ENCODE data around the gene TINAGL1. TPM values are rescaled to one million over a fixed set of nuclear protein-coding genes. Genes with fewer than 3 reads are reported as not detected.

TINAGL1 gene
- total RNA-seq, 1 experiment from 2014 or later, result 2.5 TPM

DNA sequence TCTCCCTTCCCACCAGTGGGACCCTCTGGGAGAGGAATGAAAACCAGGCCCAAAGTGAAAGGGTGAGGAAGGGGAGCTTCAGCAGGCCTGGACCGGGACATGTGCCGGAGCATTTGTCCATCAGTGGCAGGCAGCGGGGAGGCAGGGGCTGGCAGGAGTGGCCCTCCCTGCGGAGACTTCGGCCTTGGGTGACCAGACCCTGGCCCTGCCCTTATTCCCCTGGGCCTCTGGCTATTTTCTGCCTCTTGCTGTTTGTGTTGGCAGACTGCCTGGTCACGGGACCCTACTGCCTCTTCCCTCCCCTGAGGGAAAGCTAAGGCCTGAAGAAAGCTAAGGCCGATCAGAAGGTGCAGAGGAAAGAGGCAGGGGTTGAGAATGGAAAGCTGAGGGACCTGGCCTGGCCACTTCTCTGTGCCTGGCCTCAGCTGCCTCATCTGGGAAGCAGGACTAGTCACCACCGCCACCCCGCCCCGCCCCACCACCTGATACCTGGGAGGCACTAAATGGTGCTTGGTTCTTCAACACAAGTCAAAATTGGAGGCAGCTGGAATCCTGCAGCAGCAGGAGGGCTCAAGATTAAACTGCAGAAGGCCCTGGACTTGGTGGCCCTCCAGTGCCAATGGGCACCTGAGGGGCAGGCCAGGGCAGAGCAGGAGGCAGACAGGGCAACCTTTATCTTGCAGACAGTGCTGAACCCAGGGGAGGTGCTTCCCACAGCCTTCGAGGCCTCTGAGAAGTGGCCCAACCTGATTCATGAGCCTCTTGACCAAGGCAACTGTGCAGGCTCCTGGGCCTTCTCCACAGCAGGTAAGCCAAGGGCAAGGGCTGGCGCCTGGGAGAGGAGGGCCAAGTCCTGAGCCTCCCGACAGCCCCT is 7.9 kb downstream of the TINAGL1 start:
- peaks cover 5% of the 10 kb centered on the region for H3K27me3 Mint-ChIP-seq (ENCODE audit: low read depth)

More for the DNA sequence above, 7.9 kb downstream of the TINAGL1 start:
- Histone ChIP-seq H3K4ac (ENCODE audit: low read depth, low read length) (no peak overlapping the region), H3K4me2 (ENCODE audit: insufficient read depth, insufficient read length, low read length) (no peak overlapping the region), H3K56ac (ENCODE audit: insufficient read length, low read depth, low read length) (no peak overlapping the region), H2AK5ac (ENCODE audit: insufficient read length, low read length) (no peak overlapping the region), H3K9ac (ENCODE audit: extremely low read depth, insufficient read length, low read length) (no peak overlapping the region), H3K23me2 (ENCODE audit: insufficient read length, low read depth, low read length, poor library complexity, severe bottlenecking) (no peaks in the 10 kb centered on the region), H3K27ac (ENCODE audit: insufficient read length, low read depth, low read length) (no peak overlapping the region), H3K27me3 (ENCODE audit: insufficient read depth, low read length) (no peaks in the 10 kb centered on the region), H3K14ac (ENCODE audit: insufficient read depth, low read length) (no peak overlapping the region), H4K91ac (ENCODE audit: insufficient read length, low read depth, low read length) (no peak overlapping the region), H2BK12ac (ENCODE audit: insufficient read length, low read depth, low read length) (no peak overlapping the region), H3T11ph (ENCODE audit: low read length) (no peak overlapping the region), H3K4me1 (ENCODE audit: insufficient read depth, low read length) (peaks cover 8% of the 10 kb centered on the region; the same call in 1 of the 2 replicates), H2BK15ac (ENCODE audit: low read depth, low read length) (no peak overlapping the region), H3K9me3 (ENCODE audit: control insufficient read depth, low read depth, low read length) (no peaks in the 10 kb centered on the region), H3K79me1 (ENCODE audit: insufficient read depth, low read depth, low read length, poor library complexity, severe bottlenecking) (no peaks in the 10 kb centered on the region), H3K23ac (ENCODE audit: insufficient read length, low read depth, low read length) (no peak overlapping the region), H4K8ac (replicated peaks; ENCODE audit: insufficient read length, low read depth, low read length) (no peak overlapping the region), H3K18ac (ENCODE audit: insufficient read length, low read depth, low read length) (no peak overlapping the region), H3K79me2 (ENCODE audit: insufficient read depth, low read length) (no peaks in the 10 kb centered on the region), H2BK20ac (ENCODE audit: low read depth, low read length, poor library complexity, severe bottlenecking) (no peak overlapping the region), H4K5ac (ENCODE audit: insufficient read length, low read depth, low read length) (no peak overlapping the region), H2AFZ (ENCODE audit: low read length) (no peak overlapping the region), H4K20me1 (ENCODE audit: control insufficient read depth, insufficient read depth, insufficient read length) (no peaks in the 10 kb centered on the region), H2BK5ac (ENCODE audit: insufficient read length, low read length) (no peak overlapping the region), H2BK120ac (ENCODE audit: low read depth, low read length, poor library complexity, severe bottlenecking) (no peak overlapping the region)
- no peak overlapping the region for H3K27ac Mint-ChIP-seq
- H3K4me3 Mint-ChIP-seq, result no peak overlapping the region
- no peaks in the 10 kb centered on the region for H3K36me3 Mint-ChIP-seq (ENCODE audit: insufficient read depth in 1 of 3, low read depth in 3 of 3)
- no peak for DNase-seq
- H3K4me1 Mint-ChIP-seq, result peaks cover 27 to 37% of the 10 kb centered on the region in 2 experiments
- no CpG with 5 or more reads among the region's 13 CpGs for WGBS (ENCODE audit: extremely low coverage, insufficient read length, low lambda C conversion rate)
- H3K9me3 Mint-ChIP-seq, result no peaks in the 10 kb centered on the region
- TF ChIP-seq CTCF (conservative IDR thresholded peaks at IDR 0.05), result no peak

All from H9 (cell line).